Endometrium (tissue), 2 donors: ENCODE data around the gene PYGL.
"Not testable (repeated sequence)": the region's sequence is repeated elsewhere in the genome, so short reads cannot be mapped to it uniquely, and the experiment has no call there.

ENCODE experiments used
- FAIRE-seq: peaks from 2 replicates; lab custom pipeline; 2012; peaks lifted over from hg19 to GRCh38; lab: Jason Lieb, UNC
- donor health status: control.
- donor health status: control.

Gene PYGL

GRCh38 chr14:50954811-50955372 lies 10.6 kb upstream of the PYGL start:
- FAIRE-seq = peak; percentile 58

- FAIRE-seq = no peak
These were observed 9.2 kb upstream of the PYGL start for GRCh38 chr14:50953502-50953901.

DNA sequence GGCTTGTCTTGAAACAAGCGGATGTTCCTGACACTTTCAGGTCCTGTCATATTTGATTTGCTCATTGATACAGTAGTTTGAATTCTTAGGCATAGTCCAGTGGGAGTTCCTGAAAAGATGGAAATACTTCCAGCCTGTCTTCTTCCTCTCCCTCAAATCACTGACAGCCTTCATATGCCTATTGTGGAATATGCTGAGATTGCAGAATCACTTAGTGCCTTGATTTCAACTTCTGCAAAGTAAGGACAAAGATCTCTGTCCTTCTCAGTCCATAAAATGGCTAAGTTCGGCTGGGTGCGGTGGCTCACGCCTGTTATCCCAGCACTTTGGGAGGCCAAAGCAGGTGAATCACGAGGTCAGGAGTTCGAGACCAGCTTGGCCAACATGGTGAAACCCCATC lies 6.7 kb upstream of the PYGL start:
- no peak for FAIRE-seq

DNA sequence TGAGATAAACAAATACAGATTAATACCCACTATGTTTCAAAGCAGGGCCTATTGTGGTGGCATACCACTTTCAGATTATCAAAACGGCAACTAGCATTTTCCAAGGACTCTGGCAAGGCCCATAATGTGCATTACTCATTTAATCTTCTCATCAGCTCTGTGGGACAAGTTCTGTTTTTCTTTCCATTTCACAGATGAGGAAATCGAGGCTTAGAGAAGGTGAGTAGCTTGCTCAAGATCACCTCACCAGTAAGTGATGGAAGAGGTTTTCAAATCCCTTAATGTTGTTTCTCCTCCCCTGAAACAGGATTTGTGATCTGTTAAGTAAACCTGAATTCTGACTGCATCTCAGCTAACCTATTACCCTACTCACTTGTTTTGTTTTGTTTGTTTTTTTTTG lies 3.9 kb upstream of the PYGL start:
- FAIRE-seq = no peak

DNA sequence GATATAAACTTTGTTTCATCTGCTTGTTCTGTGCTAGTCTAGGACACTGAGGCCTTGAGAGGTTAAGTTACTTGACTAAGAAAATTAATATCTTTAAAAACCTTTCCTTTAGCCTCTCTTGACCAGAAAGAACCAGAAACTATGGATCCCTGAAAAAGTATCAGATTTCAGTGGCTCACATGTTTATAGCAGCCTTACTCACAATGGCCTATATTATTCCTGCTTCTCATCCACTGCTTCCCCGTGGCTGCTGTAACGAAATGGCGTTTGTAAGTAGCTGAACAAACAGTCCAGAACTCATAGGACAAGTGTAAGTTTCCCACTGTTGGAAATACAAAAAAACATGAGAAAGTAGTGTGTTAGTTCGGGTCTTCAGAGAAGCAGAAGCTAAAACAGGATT lies 3.2 kb upstream of the PYGL start:
- FAIRE-seq = no peak

- FAIRE-seq = no peak
These were observed 2.1 kb upstream of the PYGL start for GRCh38 chr14:50946234-50946935.

- FAIRE-seq = no peak
These were observed 547 bp upstream of the PYGL start for GRCh38 chr14:50944647-50945413.

DNA sequence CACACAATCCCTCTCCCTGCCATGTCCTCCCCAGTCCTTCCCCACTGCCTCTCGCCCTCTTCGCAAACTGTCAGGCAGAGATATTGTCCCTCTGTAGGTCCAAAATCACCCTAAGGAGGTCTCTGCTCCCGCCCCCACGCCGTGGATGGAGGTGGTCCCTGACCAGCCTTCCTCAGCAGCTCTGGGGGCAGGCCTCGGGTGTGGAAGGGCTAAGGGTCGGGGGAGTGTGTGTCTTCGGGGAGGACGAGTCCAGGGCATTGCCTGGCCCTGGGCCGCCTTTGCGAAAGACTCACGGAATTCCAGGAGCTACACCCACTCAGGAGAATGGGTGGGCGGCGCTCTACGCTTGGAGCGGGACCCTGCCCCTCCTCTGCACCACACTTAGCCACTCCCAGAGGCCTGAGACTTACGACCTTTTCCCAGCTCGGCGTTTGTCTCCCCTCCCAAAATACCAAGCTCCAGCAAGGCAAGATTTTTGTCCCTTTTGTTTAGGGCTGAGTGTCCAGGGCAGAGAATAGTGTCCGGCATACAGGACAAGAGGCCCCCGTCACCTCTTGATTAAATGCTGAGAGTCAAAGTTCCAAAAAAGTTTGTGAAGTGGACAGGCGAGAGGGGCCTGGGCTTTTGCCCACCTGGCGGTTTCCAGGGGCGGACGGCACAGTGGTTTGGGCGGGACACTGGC lies 881 bp downstream of the PYGL start:
- FAIRE-seq = no peak

- FAIRE-seq = not testable (repeated sequence)
These were observed 2.6 kb downstream of the PYGL start for GRCh38 chr14:50941638-50942037.

- FAIRE-seq = no peak
These were observed 3.1 kb downstream of the PYGL start for GRCh38 chr14:50941151-50941550.

DNA sequence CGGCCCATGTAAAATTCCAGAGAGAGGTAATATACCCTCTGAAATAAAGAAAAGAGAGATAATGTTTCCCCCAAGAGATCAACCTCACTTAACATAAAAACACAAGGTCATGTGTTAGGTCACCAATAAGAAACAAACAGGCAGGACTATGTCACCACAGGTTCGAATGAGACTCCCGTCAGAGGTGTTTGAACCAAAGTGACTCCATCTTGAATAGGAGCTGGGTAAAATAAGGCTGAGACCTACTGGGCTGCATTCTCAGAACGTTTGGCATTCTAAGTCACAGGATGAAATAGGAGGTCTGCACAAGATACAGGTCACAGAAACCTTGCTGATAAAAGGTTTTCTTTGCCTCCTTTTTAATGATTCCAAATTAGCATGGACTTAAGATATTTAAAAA lies 6.5 kb downstream of the PYGL start:
- no peak for FAIRE-seq

GRCh38 chr14:50937325-50937724 lies 7.0 kb downstream of the PYGL start:
- FAIRE-seq = no peak

DNA sequence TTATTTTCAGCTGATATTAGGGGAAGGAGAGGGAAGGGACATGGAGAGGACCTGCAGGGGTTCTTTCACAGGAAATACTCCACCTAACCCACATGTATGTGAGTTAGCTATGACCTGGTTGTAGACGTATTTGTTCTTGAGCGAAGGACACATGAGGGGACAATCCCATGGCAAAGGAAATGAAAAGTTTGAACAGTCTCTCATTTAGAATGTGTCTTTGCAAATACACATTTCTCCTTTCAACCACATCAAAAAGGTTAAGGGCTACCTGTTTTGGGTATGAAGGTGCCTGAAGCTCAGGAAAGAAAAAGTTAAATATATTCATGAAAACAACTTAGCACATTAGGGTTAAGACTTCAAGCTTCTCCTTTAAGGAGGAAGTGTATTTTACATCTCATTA lies 7.4 kb downstream of the PYGL start:
- no peak for FAIRE-seq

- no peak for FAIRE-seq
These were observed 8.3 kb downstream of the PYGL start for GRCh38 chr14:50936016-50936340.

- no peak for FAIRE-seq
These were observed 8.9 kb downstream of the PYGL start for GRCh38 chr14:50935126-50936015.

DNA sequence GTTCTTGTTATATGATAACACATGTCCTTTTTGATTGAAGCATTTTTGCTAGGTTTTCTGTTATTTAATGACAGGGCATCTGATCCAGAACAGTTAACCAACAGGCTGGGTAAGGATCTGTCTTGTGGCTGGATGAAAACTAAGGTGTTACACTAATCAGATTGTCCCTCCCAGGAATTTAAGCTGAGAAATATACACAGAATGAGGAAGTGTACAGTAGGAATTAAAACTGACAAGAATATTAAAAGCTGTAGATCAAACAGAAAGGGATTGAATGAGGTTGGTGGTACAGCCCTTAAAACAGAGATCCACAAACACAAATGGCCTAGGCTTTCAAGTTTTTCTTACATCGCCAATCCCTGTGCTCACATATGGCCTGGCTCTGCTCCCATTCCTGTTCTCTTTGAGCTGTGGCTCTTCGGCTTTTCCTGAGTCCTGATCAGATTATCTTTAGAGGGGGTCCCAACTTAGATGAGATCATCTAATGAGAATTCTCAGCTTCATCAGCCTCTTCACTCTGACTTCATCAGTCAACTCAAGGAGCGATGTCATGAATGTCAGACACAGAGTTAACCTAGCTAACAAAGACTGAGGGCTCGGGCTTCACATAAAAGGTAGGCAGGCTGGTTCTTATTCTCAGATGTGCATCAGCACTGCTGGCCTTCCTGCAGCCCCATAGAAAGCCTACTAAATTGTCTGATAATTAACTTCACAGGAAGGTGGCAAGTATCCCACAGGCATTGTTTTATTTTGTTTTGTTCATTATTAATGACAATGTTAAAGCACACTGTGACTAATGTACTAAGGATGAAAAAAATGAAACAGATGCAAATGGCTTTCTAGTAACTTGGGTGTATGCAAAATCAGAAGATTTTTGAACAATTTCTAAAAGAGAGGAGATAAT lies 11.4 kb downstream of the PYGL start:
- no peak for FAIRE-seq

GRCh38 chr14:50932156-50932555 lies 12.1 kb downstream of the PYGL start:
- FAIRE-seq = no peak

- FAIRE-seq = no peak
These were observed 12.7 kb downstream of the PYGL start for GRCh38 chr14:50931559-50931958.

DNA sequence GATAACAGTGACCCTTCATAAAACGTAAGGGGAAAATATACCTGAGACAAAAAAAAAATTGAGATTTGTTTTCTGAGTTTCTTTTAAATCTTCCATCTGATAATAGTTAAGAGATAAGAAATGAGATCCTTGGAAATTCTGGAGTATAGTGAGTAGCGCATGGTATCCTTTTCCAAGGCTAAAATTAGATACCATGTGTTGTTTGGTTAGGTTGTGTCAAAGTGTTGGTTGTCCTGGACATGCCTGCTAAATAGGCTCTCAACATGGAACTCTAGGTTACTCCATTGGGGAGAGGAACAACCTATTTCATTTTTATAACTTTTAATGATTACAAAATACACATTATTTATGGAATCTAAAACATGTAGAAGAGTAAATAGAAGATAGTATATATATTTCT lies 14.8 kb downstream of the PYGL start:
- FAIRE-seq = no peak

DNA sequence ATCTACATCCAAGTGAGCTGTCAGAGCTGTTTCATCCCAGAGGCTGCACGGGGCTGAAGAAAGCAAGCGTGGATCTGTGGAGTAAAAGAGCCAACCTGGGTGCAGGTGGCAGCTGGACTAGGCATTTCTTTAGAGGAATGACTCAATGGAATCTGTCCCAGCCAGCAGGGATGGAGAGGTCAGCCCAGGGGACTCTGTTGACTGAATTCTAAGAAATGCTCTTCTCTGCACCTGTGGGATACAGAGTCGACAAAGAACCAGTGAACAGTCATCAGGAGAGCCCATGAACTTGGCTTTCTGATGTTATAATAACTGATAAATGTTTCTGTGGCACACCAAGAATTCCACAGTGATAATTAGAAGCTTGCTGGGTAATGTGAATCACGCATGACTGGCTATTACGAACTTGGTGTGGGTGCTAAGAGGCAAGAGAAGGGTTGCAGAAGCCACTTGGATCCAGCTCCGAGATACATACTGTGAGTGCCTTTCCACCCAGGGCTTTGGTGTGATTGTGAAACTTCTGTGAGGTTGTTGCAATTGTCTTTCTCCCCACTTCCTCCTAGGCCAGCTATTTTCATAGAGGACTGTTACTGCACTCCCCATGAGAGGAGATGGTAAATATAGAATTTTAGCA lies 16.2 kb downstream of the PYGL start:
- FAIRE-seq = no peak
